IPS-NIHi11 (cell line): ENCODE data around the gene POLR2M.

ENCODE experiments used
- DNase-seq: peaks from one replicate; pipeline ENCODE4 v3.0.0; 2012; ENCODE audit warnings: mixed read lengths, low spot score

The POLR2M gene

GRCh38 chr15:57740048-57740447 lies 33.5 kb downstream of the POLR2M start:
- DNase-seq, result peak; percentile 35

GRCh38 chr15:57741089-57741488 lies 34.6 kb downstream of the POLR2M start:
- no peak for DNase-seq

- DNase-seq, result peak; percentile 27
Measured at GRCh38 chr15:57743424-57743823, 36.9 kb downstream of the POLR2M start.

- no peak for DNase-seq
Measured at GRCh38 chr15:57746786-57747185, 40.3 kb downstream of the POLR2M start.

GRCh38 chr15:57747206-57747896 lies 40.8 kb downstream of the POLR2M start:
- no peak for DNase-seq

- DNase-seq, result peak; percentile 55
Measured at GRCh38 chr15:57751177-57751800, 44.8 kb downstream of the POLR2M start.

- peak; percentile 66 for DNase-seq
Measured at GRCh38 chr15:57752436-57752835, 45.9 kb downstream of the POLR2M start.

GRCh38 chr15:57752840-57753239 lies 46.3 kb downstream of the POLR2M start:
- peak; percentile 12 for DNase-seq

GRCh38 chr15:57756466-57756865 lies 50.0 kb downstream of the POLR2M start:
- no peak for DNase-seq

- no peak for DNase-seq
Measured at GRCh38 chr15:57758560-57758959, 52.0 kb downstream of the POLR2M start.

- no peak for DNase-seq
Measured at GRCh38 chr15:57761562-57761961, 55.0 kb downstream of the POLR2M start.

GRCh38 chr15:57762302-57762701 lies 55.8 kb downstream of the POLR2M start:
- DNase-seq, result no peak

- no peak for DNase-seq
Measured at GRCh38 chr15:57763176-57763964, 56.9 kb downstream of the POLR2M start.
